Astrocyte (in vitro differentiated cells and primary cell): ENCODE data around the gene MKNK2. TPM values are rescaled to one million over a fixed set of nuclear protein-coding genes. Genes with fewer than 3 reads are reported as not detected.

Experiments used
- DNase-seq: peaks from one replicate; pipeline ENCODE4 v3.0.0-alpha.2; 2010; ENCODE audit warnings: low read depth
- FAIRE-seq: peaks from 2 replicates; lab custom pipeline; 2011; peaks lifted over from hg19 to GRCh38; lab: Jason Lieb, UNC
- H2AFZ ChIP-seq: 2 replicates; pipeline ENCODE4 v1.6.0; 2012; ENCODE audit warnings: low read depth, low read length, inconsistent platforms
- H3K27ac ChIP-seq: 2 replicates; pipeline ENCODE4 v1.5.1; 2011; ENCODE audit warnings: low read depth, low read length, inconsistent platforms
- H3K27me3 ChIP-seq: 2 replicates; pipeline ENCODE4 v1.6.0; 2011; ENCODE audit warnings: low read length, inconsistent platforms; ENCODE audit not compliant: insufficient read depth
- H3K36me3 ChIP-seq: 2 replicates; pipeline ENCODE4 v1.5.1; 2011; ENCODE audit warnings: low read length, inconsistent platforms; ENCODE audit not compliant: insufficient read depth
- H3K4me1 ChIP-seq: 2 replicates; pipeline ENCODE4 v1.5.1; 2011; ENCODE audit warnings: low read length, inconsistent platforms; ENCODE audit not compliant: insufficient read depth
- H3K4me2 ChIP-seq: 2 replicates; pipeline ENCODE4 v1.6.0; 2012; ENCODE audit warnings: low read length, inconsistent platforms
- H3K4me3 ChIP-seq: 2 replicates; pipeline ENCODE4 v1.5.1; 2011; ENCODE audit warnings: low read depth, mild to moderate bottlenecking, low read length, inconsistent platforms; ENCODE audit not compliant: insufficient read depth
- H3K79me2 ChIP-seq: 2 replicates; pipeline ENCODE4 v1.6.0; 2012; ENCODE audit warnings: mild to moderate bottlenecking, low read length, inconsistent platforms; ENCODE audit not compliant: insufficient read depth
- H3K9ac ChIP-seq: 2 replicates; pipeline ENCODE4 v1.6.0; 2012; ENCODE audit warnings: mild to moderate bottlenecking, low read length, inconsistent platforms
- H3K9me3 ChIP-seq: 2 replicates; pipeline ENCODE4 v1.5.1; 2012; ENCODE audit warnings: low read depth, mild to moderate bottlenecking, low read length, inconsistent platforms; ENCODE audit not compliant: insufficient read depth
- H4K20me1 ChIP-seq: 2 replicates; pipeline ENCODE4 v1.6.0; 2012; ENCODE audit warnings: low read length, inconsistent platforms; ENCODE audit not compliant: insufficient read depth
- H3K27ac Mint-ChIP-seq: one replicate; pipeline ENCODE4 v1.8.0; 2021; ENCODE audit warnings: mild to moderate bottlenecking, mixed read lengths; ENCODE audit not compliant: unreplicated experiment
- H3K27me3 Mint-ChIP-seq: one replicate; pipeline ENCODE4 v1.8.0; 2021; ENCODE audit warnings: low read depth, mixed read lengths; ENCODE audit not compliant: unreplicated experiment
- H3K36me3 Mint-ChIP-seq: one replicate; pipeline ENCODE4 v1.8.0; 2021; ENCODE audit warnings: low read depth, mixed read lengths; ENCODE audit not compliant: unreplicated experiment
- H3K4me1 Mint-ChIP-seq: one replicate; pipeline ENCODE4 v1.8.0; 2021; ENCODE audit warnings: low read depth, mixed read lengths; ENCODE audit not compliant: unreplicated experiment
- H3K4me3 Mint-ChIP-seq: one replicate; pipeline ENCODE4 v1.8.0; 2021; ENCODE audit warnings: mild to moderate bottlenecking, moderate library complexity, mixed read lengths; ENCODE audit not compliant: unreplicated experiment
- H3K9me3 Mint-ChIP-seq: one replicate; pipeline ENCODE4 v1.8.0; 2021; ENCODE audit warnings: mild to moderate bottlenecking, mixed read lengths; ENCODE audit not compliant: unreplicated experiment
- CTCF ChIP-seq: IDR thresholded peaks from 2 replicates; pipeline ENCODE4 v1.5.1; 2011; ENCODE audit warnings: low read depth, mild to moderate bottlenecking, inconsistent platforms, low read length, moderate library complexity; ENCODE audit not compliant: insufficient read depth
- EZH2 ChIP-seq: IDR thresholded peaks from 2 replicates; pipeline ENCODE4 v1.6.1; 2012; ENCODE audit warnings: mild to moderate bottlenecking, low read length, inconsistent platforms; ENCODE audit not compliant: insufficient read depth
- total RNA-seq: library from RNA; stranded (reverse); gene quantifications from 2 replicates; pipeline ENCODE4 v1.2.1, GENCODE V29; 2021

Gene MKNK2
- total RNA-seq, 1 donor from 2014 or later, result 146 TPM

- Histone ChIP-seq H3K4me1 (peaks cover 26% of the 10 kb centered on the region), H3K4me3 (peak overlapping the region; percentile 78), H3K9me3 (no peaks in the 10 kb centered on the region), H3K4me2 (peak overlapping the region; percentile 98), H4K20me1 (peaks cover 44% of the 10 kb centered on the region), H3K27ac (peak overlapping the region; percentile 10), H2AFZ (no peak overlapping the region), H3K36me3 (no peaks in the 10 kb centered on the region), H3K27me3 (no peaks in the 10 kb centered on the region), H3K79me2 (peaks cover 51% of the 10 kb centered on the region), H3K9ac (peak overlapping the region; percentile 81)
- Mint-ChIP-seq H3K36me3 (no peaks in the 10 kb centered on the region), H3K4me3 (peak overlapping the region; percentile 90), H3K27me3 (no peaks in the 10 kb centered on the region), H3K27ac (no peak overlapping the region), H3K4me1 (peaks cover 6% of the 10 kb centered on the region), H3K9me3 (no peaks in the 10 kb centered on the region)
- TF ChIP-seq CTCF (no peak), EZH2 (no peak)
- DNase-seq, result no peak
- no peak for FAIRE-seq
Observed at GRCh38 chr19:2050349-2050990, 574 bp downstream of the MKNK2 start.

GRCh38 chr19:2049741-2050348 is 1.2 kb downstream of the MKNK2 start:
- peak; percentile 64 for DNase-seq
- H3K79me2 ChIP-seq, result peaks cover 57% of the 10 kb centered on the region
- Mint-ChIP-seq H3K4me3 (peak overlapping the region; percentile 90), H3K9me3 (no peaks in the 10 kb centered on the region), H3K36me3 (no peaks in the 10 kb centered on the region), H3K27me3 (no peaks in the 10 kb centered on the region), H3K4me1 (peaks cover 6% of the 10 kb centered on the region), H3K27ac (peak overlapping the region; percentile 66)
- no peak for TF ChIP-seq EZH2
- H3K4me1 ChIP-seq, result peaks cover 29% of the 10 kb centered on the region
- no peaks in the 10 kb centered on the region for H3K27me3 ChIP-seq
- peak overlapping the region; percentile 10 for H3K27ac ChIP-seq
- peak overlapping the region; percentile 98 for H3K4me2 ChIP-seq
- H4K20me1 ChIP-seq, result peaks cover 50% of the 10 kb centered on the region
- no peaks in the 10 kb centered on the region for H3K9me3 ChIP-seq
- H3K9ac ChIP-seq, result peak overlapping the region; percentile 81
- no peak overlapping the region for H2AFZ ChIP-seq
- no peaks in the 10 kb centered on the region for H3K36me3 ChIP-seq
- H3K4me3 ChIP-seq, result peak overlapping the region; percentile 78
- no peak for FAIRE-seq

- H3K27ac ChIP-seq, result peak overlapping the region; percentile 2
- H3K79me2 ChIP-seq, result peaks cover 61% of the 10 kb centered on the region
- no peak overlapping the region for H3K27ac Mint-ChIP-seq
- DNase-seq (no peak), FAIRE-seq (no peak)
- no peaks in the 10 kb centered on the region for H3K36me3 Mint-ChIP-seq
- H3K9ac ChIP-seq, result peak overlapping the region; percentile 81
- no peaks in the 10 kb centered on the region for H3K27me3 Mint-ChIP-seq
- H4K20me1 ChIP-seq, result peaks cover 57% of the 10 kb centered on the region
- peak overlapping the region; percentile 98 for H3K4me2 ChIP-seq
- H3K9me3 ChIP-seq, result no peaks in the 10 kb centered on the region
- no peak for TF ChIP-seq EZH2
- peak overlapping the region; percentile 90 for H3K4me3 Mint-ChIP-seq
- H3K9me3 Mint-ChIP-seq, result no peaks in the 10 kb centered on the region
- H3K4me1 Mint-ChIP-seq, result peaks cover 6% of the 10 kb centered on the region
- no peaks in the 10 kb centered on the region for H3K36me3 ChIP-seq
- peaks cover 29% of the 10 kb centered on the region for H3K4me1 ChIP-seq
- peak overlapping the region; percentile 78 for H3K4me3 ChIP-seq
- H3K27me3 ChIP-seq, result no peaks in the 10 kb centered on the region
- no peak overlapping the region for H2AFZ ChIP-seq
Observed at GRCh38 chr19:2048959-2049740, 1.9 kb downstream of the MKNK2 start.
